HK-2 (cell line): ENCODE results near the gene TBCE.
A peak's percentile ranks its signal among the peaks of the same experiment; 100 is the strongest.

Experiments used
- DNase-seq: peaks from one replicate; pipeline ENCODE4 v3.0.0-alpha.2; 2018; ENCODE audit not compliant: unreplicated experiment

The TBCE gene

GRCh38 chr1:235367000-235367908 lies at the start of gene TBCE:
Gene TBCE (plus strand): TSS chr1:235367427. CDS start chr1:235380050, 12,623 bp downstream.
- DNase-seq, result peak; percentile 99

- no peak for DNase-seq
These were observed 48.0 kb upstream of the TBCE start for GRCh38 chr1:235319255-235319654.

- DNase-seq, result no peak
These were observed 46.6 kb upstream of the TBCE start for GRCh38 chr1:235320521-235321179.

GRCh38 chr1:235324296-235324695 lies 42.9 kb upstream of the TBCE start:
- no peak for DNase-seq

GRCh38 chr1:235325139-235325538 lies 42.1 kb upstream of the TBCE start:
- DNase-seq, result no peak

- DNase-seq, result no peak
These were observed 41.4 kb upstream of the TBCE start for GRCh38 chr1:235325854-235326253.

- peak; percentile 56 for DNase-seq
These were observed 40.3 kb upstream of the TBCE start for GRCh38 chr1:235326719-235327558.

GRCh38 chr1:235327559-235328270 lies 39.5 kb upstream of the TBCE start, which contains the start of gene ARID4B:
Gene ARID4B (minus strand): TSS chr1:235328179. CDS start chr1:235326919, 1,260 bp downstream.
- no peak for DNase-seq

- peak; percentile 100 for DNase-seq
These were observed 38.7 kb upstream of the TBCE start, which contains the start of gene GGPS1 for GRCh38 chr1:235328271-235329138. Gene GGPS1 (plus strand): TSS chr1:235328570. CDS start chr1:235335265, 6,695 bp downstream.

- DNase-seq, result peak; percentile 60
These were observed 37.9 kb upstream of the TBCE start for GRCh38 chr1:235329139-235329902.

- no peak for DNase-seq
These were observed 36.3 kb upstream of the TBCE start for GRCh38 chr1:235330918-235331285.

- no peak for DNase-seq
These were observed 35.8 kb upstream of the TBCE start for GRCh38 chr1:235331401-235331800.

GRCh38 chr1:235336903-235337302 lies 30.3 kb upstream of the TBCE start:
- no peak for DNase-seq

- DNase-seq, result no peak
These were observed 27.5 kb upstream of the TBCE start for GRCh38 chr1:235339746-235340145.

GRCh38 chr1:235341334-235341733 lies 25.9 kb upstream of the TBCE start:
- no peak for DNase-seq

GRCh38 chr1:235342039-235342438 lies 25.2 kb upstream of the TBCE start:
- no peak for DNase-seq

- no peak for DNase-seq
These were observed 24.8 kb upstream of the TBCE start for GRCh38 chr1:235342471-235342870.

- DNase-seq, result no peak
These were observed 23.5 kb upstream of the TBCE start for GRCh38 chr1:235343726-235344125.

GRCh38 chr1:235351441-235351840 lies 15.8 kb upstream of the TBCE start:
- no peak for DNase-seq

- no peak for DNase-seq
These were observed 15.3 kb upstream of the TBCE start for GRCh38 chr1:235351898-235352297.
